HG03039 (cell line): Measurements from ENCODE around the gene IFI6.
"Not testable (repeated sequence)": the region's sequence is repeated elsewhere in the genome, so short reads cannot be mapped to it uniquely, and the experiment has no call there.

ENCODE experiments used
- ATAC-seq: cut with Tn5 transposase; IDR thresholded peaks from one replicate; pipeline ENCODE4 v1.9.1; 2021; ENCODE audit warnings: mild to moderate bottlenecking, moderate library complexity; ENCODE audit not compliant: unreplicated experiment

IFI6 gene

GRCh38 chr1:27671964-27672749 is at the start of gene IFI6:
Gene IFI6, minus strand, starts transcription at chr1:27672192. Its CDS starts 2,878 bp downstream, at chr1:27669314.
- no peak for ATAC-seq

- no peak for ATAC-seq
Observed at GRCh38 chr1:27719286-27720251, 47.6 kb upstream of the IFI6 start.

GRCh38 chr1:27716262-27716895 is 44.4 kb upstream of the IFI6 start:
- no peak for ATAC-seq

GRCh38 chr1:27713869-27714513 is 42.0 kb upstream of the IFI6 start:
- ATAC-seq: no peak

GRCh38 chr1:27713139-27713725 is 41.2 kb upstream of the IFI6 start:
- no peak for ATAC-seq

- ATAC-seq: no peak
Observed at GRCh38 chr1:27710574-27710973, 38.6 kb upstream of the IFI6 start.

- no peak for ATAC-seq
Observed at GRCh38 chr1:27705545-27705944, 33.6 kb upstream of the IFI6 start.

- no peak for ATAC-seq
Observed at GRCh38 chr1:27704958-27705357, 33.0 kb upstream of the IFI6 start.

- ATAC-seq: not testable (repeated sequence)
Observed at GRCh38 chr1:27696835-27697234, 24.8 kb upstream of the IFI6 start.

- ATAC-seq: no peak
Observed at GRCh38 chr1:27690183-27690582, 18.2 kb upstream of the IFI6 start.

- no peak for ATAC-seq
Observed at GRCh38 chr1:27689423-27690173, 17.6 kb upstream of the IFI6 start.

- ATAC-seq: no peak
Observed at GRCh38 chr1:27687906-27688305, 15.9 kb upstream of the IFI6 start.

GRCh38 chr1:27686223-27686990 is 14.4 kb upstream of the IFI6 start:
- no peak for ATAC-seq

- ATAC-seq: no peak
Observed at GRCh38 chr1:27684176-27684575, 12.2 kb upstream of the IFI6 start.

GRCh38 chr1:27682351-27682944 is 10.5 kb upstream of the IFI6 start:
- ATAC-seq: no peak

GRCh38 chr1:27681580-27681979 is 9.6 kb upstream of the IFI6 start:
- not testable (repeated sequence) for ATAC-seq

- ATAC-seq: not testable (repeated sequence)
Observed at GRCh38 chr1:27680225-27680791, 8.3 kb upstream of the IFI6 start.

- no peak for ATAC-seq
Observed at GRCh38 chr1:27678747-27679146, 6.8 kb upstream of the IFI6 start.
